Pulmonary artery endothelial cell (primary cell): Measurements from ENCODE around the gene CFD. TPM values are rescaled to one million over a fixed set of nuclear protein-coding genes. Genes with fewer than 3 reads are reported as not detected.
"Not testable (repeated sequence)": the region's sequence is repeated elsewhere in the genome, so short reads cannot be mapped to it uniquely, and the experiment has no call there.

Source experiments
- DNase-seq: peaks from one replicate; pipeline ENCODE4 v3.0.0-alpha.2; 2011; ENCODE audit warnings: low read depth, low spot score
- total RNA-seq: library from RNA; depleted of rRNA; stranded (reverse); fragments of >200 nt; gene quantifications from 2 replicates; pipeline ENCODE4 v1.2.3, GENCODE V29; 2014

The CFD gene
- total RNA-seq, 1 donor from 2014 or later, result 3.6 TPM

- no peak for DNase-seq
Measured at GRCh38 chr19:825897-826644, 33.4 kb upstream of the CFD start.

- no peak for DNase-seq
Measured at GRCh38 chr19:827314-827709, 32.2 kb upstream of the CFD start.

GRCh38 chr19:827710-828321, 31.6 kb upstream of the CFD start, which contains the start of gene AZU1:
Gene AZU1, plus strand, starts transcription at chr19:827837. Its CDS starts 10 bp downstream, at chr19:827847.
- DNase-seq, result no peak

- no peak for DNase-seq
Measured at GRCh38 chr19:829129-829758, 30.2 kb upstream of the CFD start.

GRCh38 chr19:831407-832369, 27.8 kb upstream of the CFD start:
- DNase-seq, result no peak

- DNase-seq, result no peak
Measured at GRCh38 chr19:834216-834615, 25.2 kb upstream of the CFD start.

- no peak for DNase-seq
Measured at GRCh38 chr19:835210-835810, 24.2 kb upstream of the CFD start.

GRCh38 chr19:840519-841206, 18.8 kb upstream of the CFD start, which contains the start of gene PRTN3:
Gene PRTN3, plus strand, starts transcription at chr19:840999. Its CDS starts 10 bp downstream, at chr19:841009.
- no peak for DNase-seq

- DNase-seq, result not testable (repeated sequence)
Measured at GRCh38 chr19:842802-843179, 16.7 kb upstream of the CFD start.

- DNase-seq, result no peak
Measured at GRCh38 chr19:843180-843835, 16.2 kb upstream of the CFD start.

GRCh38 chr19:843836-844545, 15.5 kb upstream of the CFD start:
- DNase-seq, result no peak

GRCh38 chr19:844546-844971, 14.9 kb upstream of the CFD start:
- DNase-seq, result no peak

- DNase-seq, result no peak
Measured at GRCh38 chr19:845707-846521, 13.6 kb upstream of the CFD start.

GRCh38 chr19:848386-848921, 11.0 kb upstream of the CFD start:
- DNase-seq, result no peak

GRCh38 chr19:849195-849594, 10.3 kb upstream of the CFD start:
- not testable (repeated sequence) for DNase-seq

- no peak for DNase-seq
Measured at GRCh38 chr19:850221-850978, 9.1 kb upstream of the CFD start.

GRCh38 chr19:850979-851335, 8.5 kb upstream of the CFD start:
- no peak for DNase-seq
